ENCODE measurements around the gene NLGN1. TPM values are rescaled to one million over a fixed set of nuclear protein-coding genes. Genes with fewer than 3 reads are reported as not detected.
"Not testable (repeated sequence)": the region's sequence is repeated elsewhere in the genome, so short reads cannot be mapped to it uniquely, and the experiment has no call there.

The NLGN1 gene
- total RNA-seq, 1 experiment from 2014 or later: 20.7 TPM

DNA sequence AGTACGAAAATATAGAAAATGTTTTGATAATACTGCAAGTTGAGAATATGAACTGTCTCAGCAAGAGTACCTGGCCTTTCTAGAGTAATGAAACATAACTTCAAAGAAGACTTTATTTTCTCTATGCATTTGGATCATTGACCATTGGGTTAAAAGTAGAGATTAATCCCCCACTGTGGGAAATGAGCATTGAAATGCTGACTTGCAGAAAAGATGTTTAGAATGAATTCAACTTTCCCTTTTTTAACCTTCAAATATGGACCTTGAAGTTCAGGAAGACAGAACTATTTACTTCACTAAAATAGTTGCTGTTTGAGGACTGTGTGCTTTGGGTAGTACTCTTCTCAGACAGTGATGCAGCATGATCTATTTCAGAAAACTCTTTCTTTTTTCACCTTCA lies 75.7 kb downstream of the NLGN1 start:
- no peaks in the 10 kb centered on the region for H3K27me3 ChIP-seq
- no peak overlapping the region for H3K4me3 ChIP-seq
- no peak overlapping the region for H3K27ac ChIP-seq
- H3K36me3 ChIP-seq: no peaks in the 10 kb centered on the region
- H3K4me1 ChIP-seq: no peaks in the 10 kb centered on the region
- no peaks in the 10 kb centered on the region for H3K9me3 ChIP-seq (replicated peaks)
- no peak for DNase-seq

GRCh38 chr3:173479301-173479700 lies 81.8 kb downstream of the NLGN1 start:
- H3K27ac ChIP-seq: no peak overlapping the region
- H3K9me3 ChIP-seq (replicated peaks): no peaks in the 10 kb centered on the region

DNA sequence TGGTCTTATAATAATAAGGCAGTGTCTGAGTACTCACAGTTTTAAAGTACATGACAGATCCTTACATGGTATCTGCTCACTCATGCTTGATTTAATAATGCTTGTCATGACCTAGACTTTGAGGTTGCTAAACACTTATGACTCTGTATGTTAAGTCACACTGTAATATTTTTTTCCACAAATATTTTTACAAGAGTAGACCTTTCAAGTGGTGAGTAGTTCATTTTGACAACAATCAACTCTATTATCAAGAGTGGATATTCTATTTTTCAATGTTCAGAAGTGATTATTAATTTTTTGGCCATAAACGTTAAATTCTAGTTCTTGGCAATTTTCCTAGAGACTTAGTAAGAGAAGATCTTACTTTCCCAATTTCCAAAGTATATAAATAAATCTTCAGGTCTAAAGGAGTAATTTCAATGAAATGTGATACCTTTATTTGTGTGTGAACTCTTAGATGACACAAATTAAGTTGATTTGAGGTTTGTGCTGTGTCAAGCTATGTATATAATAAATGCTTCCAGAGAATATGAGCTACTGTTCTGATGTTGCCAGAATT lies 104.5 kb downstream of the NLGN1 start:
- Histone ChIP-seq H3K4me1 (no peaks in the 10 kb centered on the region), H3K27me3 (no peaks in the 10 kb centered on the region), H3K9me3 (replicated peaks) (no peaks in the 10 kb centered on the region), H3K4me3 (no peak overlapping the region), H3K36me3 (no peaks in the 10 kb centered on the region), H3K27ac (no peak overlapping the region)
- no peak for DNase-seq

More at GRCh38 chr3:173479301-173479700, 81.8 kb downstream of the NLGN1 start:
- no peaks in the 10 kb centered on the region for H3K4me1 ChIP-seq
- no peak overlapping the region for H3K4me3 ChIP-seq
- DNase-seq: no peak
- no peaks in the 10 kb centered on the region for H3K36me3 ChIP-seq
- H3K27me3 ChIP-seq: no peaks in the 10 kb centered on the region

- Histone ChIP-seq H3K27me3 (no peaks in the 10 kb centered on the region), H3K4me1 (no peaks in the 10 kb centered on the region), H3K36me3 (no peaks in the 10 kb centered on the region), H3K4me3 (no peak overlapping the region), H3K9me3 (replicated peaks) (no peaks in the 10 kb centered on the region), H3K27ac (no peak overlapping the region)
- DNase-seq: peak; percentile 10 to 42
Measured at GRCh38 chr3:173502983-173503568, 105.5 kb downstream of the NLGN1 start.

GRCh38 chr3:173510565-173510964 lies 113.0 kb downstream of the NLGN1 start:
- DNase-seq: no peak
- no peak overlapping the region for H3K27ac ChIP-seq
- H3K4me1 ChIP-seq: no peaks in the 10 kb centered on the region
- H3K27me3 ChIP-seq: no peaks in the 10 kb centered on the region
- no peaks in the 10 kb centered on the region for H3K9me3 ChIP-seq (replicated peaks)
- no peak overlapping the region for H3K4me3 ChIP-seq
- no peaks in the 10 kb centered on the region for H3K36me3 ChIP-seq

DNA sequence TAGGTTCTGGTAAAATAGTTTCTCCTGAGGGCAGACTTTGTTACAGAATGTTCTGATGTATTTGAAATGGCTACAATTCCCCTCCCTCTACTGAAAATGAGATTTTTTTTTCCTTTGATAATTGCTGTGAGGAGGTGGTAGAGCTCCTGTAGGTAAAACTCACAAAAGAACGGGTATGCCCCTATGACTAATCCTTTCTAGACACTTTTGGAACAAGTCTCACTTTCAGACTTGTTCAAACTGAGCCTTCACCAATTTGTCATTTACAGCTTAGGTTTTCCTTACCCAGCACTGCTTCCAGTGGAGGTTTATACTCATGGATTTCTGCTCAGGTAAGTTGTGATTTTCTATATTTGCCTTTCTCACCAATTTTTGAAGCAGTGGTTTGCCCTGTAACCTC lies 115.6 kb downstream of the NLGN1 start:
- Histone ChIP-seq H3K36me3 (no peaks in the 10 kb centered on the region), H3K27me3 (no peaks in the 10 kb centered on the region), H3K4me1 (no peaks in the 10 kb centered on the region), H3K4me3 (no peak overlapping the region), H3K27ac (no peak overlapping the region), H3K9me3 (replicated peaks) (no peaks in the 10 kb centered on the region)
- no peak for DNase-seq

GRCh38 chr3:173529062-173529711 lies 131.6 kb downstream of the NLGN1 start:
- H3K4me3 ChIP-seq: no peak overlapping the region
- H3K27ac ChIP-seq: no peak overlapping the region
- H3K4me1 ChIP-seq: no peaks in the 10 kb centered on the region
- H3K9me3 ChIP-seq (replicated peaks): no peaks in the 10 kb centered on the region
- DNase-seq: no peak
- H3K27me3 ChIP-seq: no peaks in the 10 kb centered on the region
- no peaks in the 10 kb centered on the region for H3K36me3 ChIP-seq

DNA sequence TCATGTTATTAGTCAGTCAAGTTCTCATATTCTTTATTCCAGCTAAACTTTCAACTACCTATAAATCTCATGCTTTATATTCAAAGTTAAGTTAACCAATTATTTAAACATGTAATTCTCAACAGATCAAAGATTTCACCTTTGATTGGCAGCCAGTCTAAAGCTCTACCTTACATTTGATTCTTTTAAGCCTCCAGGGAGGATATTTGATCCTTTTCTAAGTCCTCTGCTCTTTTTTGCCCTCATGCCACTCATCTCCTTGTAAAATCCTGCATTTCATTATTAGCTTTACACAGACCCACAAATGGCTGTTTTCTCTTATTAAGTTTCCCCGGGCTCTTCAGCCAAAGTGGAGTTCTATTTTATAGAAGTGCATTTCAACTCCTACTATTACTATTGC lies 134.1 kb downstream of the NLGN1 start:
- Histone ChIP-seq H3K4me1 (no peaks in the 10 kb centered on the region), H3K36me3 (no peaks in the 10 kb centered on the region), H3K9me3 (replicated peaks) (no peaks in the 10 kb centered on the region), H3K27ac (no peak overlapping the region), H3K27me3 (no peaks in the 10 kb centered on the region), H3K4me3 (no peak overlapping the region)
- no peak for DNase-seq

DNA sequence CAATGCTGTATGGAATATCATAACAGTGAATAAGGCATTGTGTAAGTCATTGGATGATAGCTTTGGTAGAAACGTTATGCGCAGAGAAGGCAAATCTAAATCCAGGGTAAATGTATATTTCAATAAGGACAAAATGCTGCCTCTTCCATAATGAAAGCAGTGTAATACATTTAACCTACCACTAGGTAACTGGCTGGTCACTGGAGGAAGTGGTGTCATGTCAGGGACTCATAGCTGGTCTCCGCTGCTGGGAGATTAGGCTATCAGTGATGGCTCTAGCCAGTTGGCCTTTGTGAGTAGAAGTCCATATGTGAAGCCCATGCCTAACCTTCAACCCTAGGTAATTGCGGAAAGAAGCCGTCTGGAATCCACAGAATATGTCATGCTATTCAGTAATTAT lies 140.9 kb downstream of the NLGN1 start:
- H3K27ac ChIP-seq: no peak overlapping the region
- no peaks in the 10 kb centered on the region for H3K9me3 ChIP-seq (replicated peaks)
- no peak overlapping the region for H3K4me3 ChIP-seq
- H3K36me3 ChIP-seq: no peaks in the 10 kb centered on the region
- no peak for DNase-seq
- H3K4me1 ChIP-seq: no peaks in the 10 kb centered on the region
- H3K27me3 ChIP-seq: no peaks in the 10 kb centered on the region

DNA sequence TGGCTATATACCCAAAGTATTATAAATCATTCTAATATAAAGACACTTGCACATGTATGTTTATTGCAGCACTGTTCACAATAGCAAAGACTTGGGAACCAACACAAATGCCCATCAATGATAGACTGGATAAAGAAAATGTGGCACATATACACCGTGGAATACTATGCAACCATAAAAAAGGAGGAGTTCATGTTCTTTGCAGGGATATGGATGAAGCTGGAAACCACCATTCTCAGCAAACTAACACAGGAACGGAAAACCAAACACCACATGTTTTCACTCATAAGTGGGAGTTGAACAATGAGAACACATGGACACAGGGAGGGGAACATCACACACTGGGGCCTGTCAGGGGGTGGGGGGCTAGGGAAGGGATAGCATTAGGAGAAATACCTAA lies 148.0 kb downstream of the NLGN1 start:
- H3K27ac ChIP-seq; H3K36me3 ChIP-seq; H3K4me1 ChIP-seq; H3K4me3 ChIP-seq; H3K9me3 ChIP-seq (replicated peaks); H3K27me3 ChIP-seq; DNase-seq: not testable (repeated sequence)

- DNase-seq: no peak
- Histone ChIP-seq H3K27ac (no peak overlapping the region), H3K4me1 (no peaks in the 10 kb centered on the region), H3K9me3 (replicated peaks) (no peaks in the 10 kb centered on the region), H3K27me3 (no peaks in the 10 kb centered on the region), H3K36me3 (no peaks in the 10 kb centered on the region), H3K4me3 (no peak overlapping the region)
Measured at GRCh38 chr3:173547070-173547469, 149.5 kb downstream of the NLGN1 start.

- no peak for DNase-seq
Measured at GRCh38 chr3:173548261-173548660, 150.7 kb downstream of the NLGN1 start.

DNA sequence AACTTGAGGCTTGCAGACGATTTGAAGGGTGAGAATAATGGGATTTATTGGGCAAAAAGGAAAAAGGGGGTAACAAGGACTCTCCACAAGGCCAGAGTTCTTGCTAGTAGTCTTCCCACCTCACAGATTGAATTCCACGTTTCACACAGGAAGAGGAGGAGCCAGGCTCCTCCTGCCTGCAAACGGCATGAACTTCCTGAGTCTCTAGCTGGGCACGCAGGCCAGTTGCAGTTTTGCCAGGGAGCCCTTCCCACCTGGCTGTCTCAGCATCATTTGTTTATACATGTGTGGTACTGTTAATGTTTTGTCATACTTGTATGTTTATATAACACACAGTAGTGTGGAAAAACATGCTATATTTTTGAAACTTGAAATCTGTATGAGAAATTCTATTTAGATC lies 155.0 kb downstream of the NLGN1 start:
- DNase-seq: no peak

More at GRCh38 chr3:173548261-173548660, 150.7 kb downstream of the NLGN1 start:
- Histone ChIP-seq H3K27ac (no peak overlapping the region), H3K27me3 (no peaks in the 10 kb centered on the region), H3K9me3 (replicated peaks) (no peaks in the 10 kb centered on the region), H3K4me1 (no peaks in the 10 kb centered on the region), H3K36me3 (no peaks in the 10 kb centered on the region), H3K4me3 (no peak overlapping the region)

DNA sequence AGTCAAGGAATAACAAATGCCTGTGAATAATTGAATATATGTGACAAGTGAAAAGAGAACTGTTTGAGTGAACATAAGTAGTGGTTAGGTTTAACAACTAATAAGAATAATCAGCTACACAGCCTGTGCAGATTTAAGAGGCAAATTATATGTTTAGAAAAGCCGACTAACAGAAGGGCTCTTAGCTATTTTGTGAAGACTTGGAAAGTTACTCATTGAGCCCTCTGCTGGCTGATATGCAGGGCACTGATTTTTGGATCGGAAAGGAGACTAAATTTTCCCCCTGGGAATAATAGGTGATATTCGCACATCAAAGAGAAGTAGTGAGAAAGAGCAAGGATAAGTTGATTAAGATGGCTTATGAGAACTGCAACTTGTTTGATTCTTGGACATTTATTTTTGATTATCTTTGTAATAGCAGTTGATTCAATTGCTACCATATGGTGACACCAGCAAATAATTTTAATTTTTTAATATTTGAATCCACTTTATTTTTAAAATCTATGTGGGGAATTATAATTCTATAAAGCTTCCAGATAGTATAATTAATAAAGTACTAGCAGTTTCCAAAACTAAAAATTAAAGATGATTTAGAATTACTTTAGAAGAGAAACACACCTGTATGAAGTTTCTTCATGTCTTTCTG lies 156.2 kb downstream of the NLGN1 start:
- Histone ChIP-seq H3K36me3 (no peaks in the 10 kb centered on the region), H3K27ac (no peak overlapping the region), H3K4me3 (no peak overlapping the region), H3K27me3 (no peaks in the 10 kb centered on the region), H3K4me1 (no peaks in the 10 kb centered on the region), H3K9me3 (replicated peaks) (no peaks in the 10 kb centered on the region)
- DNase-seq: peak; percentile 5 to 37

More for the DNA sequence above, 155.0 kb downstream of the NLGN1 start:
- H3K27me3 ChIP-seq: no peaks in the 10 kb centered on the region
- no peaks in the 10 kb centered on the region for H3K4me1 ChIP-seq
- H3K27ac ChIP-seq: no peak overlapping the region
- no peak overlapping the region for H3K4me3 ChIP-seq
- no peaks in the 10 kb centered on the region for H3K9me3 ChIP-seq (replicated peaks)
- H3K36me3 ChIP-seq: no peaks in the 10 kb centered on the region

DNA sequence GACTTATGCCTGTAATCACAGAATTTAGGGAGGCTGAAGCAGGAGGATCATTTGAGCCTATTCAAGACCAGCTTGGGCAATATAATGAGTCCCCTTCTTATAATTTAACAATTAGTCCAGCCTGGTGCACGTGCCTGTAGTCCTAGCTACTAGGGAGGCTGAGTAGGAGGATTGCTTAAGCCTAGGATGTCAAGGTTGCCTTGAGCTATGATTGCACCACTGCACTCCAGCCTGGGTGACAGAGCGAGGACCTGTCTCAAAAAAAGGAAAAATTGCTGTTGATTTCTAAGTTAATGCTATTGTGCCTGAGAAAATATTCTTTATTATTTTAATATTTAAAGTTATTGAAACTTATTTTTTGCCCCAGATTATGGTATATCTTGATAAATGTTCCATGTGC lies 159.0 kb downstream of the NLGN1 start:
- H3K27ac ChIP-seq: no peak overlapping the region
- DNase-seq: no peak
- no peaks in the 10 kb centered on the region for H3K4me1 ChIP-seq
- no peaks in the 10 kb centered on the region for H3K36me3 ChIP-seq
- no peaks in the 10 kb centered on the region for H3K9me3 ChIP-seq (replicated peaks)
- no peaks in the 10 kb centered on the region for H3K27me3 ChIP-seq
- no peak overlapping the region for H3K4me3 ChIP-seq

Measured in SJCRH30 (cell line).